Lower lobe of right lung (tissue), 2 donors: ENCODE measurements around the gene MAPRE2. TPM values are rescaled to one million over a fixed set of nuclear protein-coding genes. Genes with fewer than 3 reads are reported as not detected.
A peak's percentile ranks its signal among the peaks of the same experiment; 100 is the strongest.

ENCODE experiments used
- ATAC-seq, 2 donors: fragments of 200-7000 bp; cut with Tn5 transposase; one replicate each; pipeline ENCODE4 v1.9.1; 2020 to 2022; ENCODE audit warnings: mild to moderate bottlenecking in 2 of 2, moderate library complexity in 2 of 2
- DNase-seq: peaks from one replicate; pipeline ENCODE4 v3.0.0-alpha.2; 2020
- H3K27ac ChIP-seq: fragments of 200-600 bp; one replicate; pipeline ENCODE4 v1.8.0; 2022
- H3K27me3 ChIP-seq: fragments of 200-600 bp; one replicate; pipeline ENCODE4 v1.8.0; 2022; ENCODE audit warnings: low read depth
- H3K36me3 ChIP-seq: fragments of 200-600 bp; one replicate; pipeline ENCODE4 v1.8.0; 2022; ENCODE audit warnings: mild to moderate bottlenecking
- H3K4me1 ChIP-seq: fragments of 200-600 bp; one replicate; pipeline ENCODE4 v1.8.0; 2022
- H3K4me3 ChIP-seq: fragments of 200-600 bp; one replicate; pipeline ENCODE4 v1.8.0; 2022; ENCODE audit warnings: mild to moderate bottlenecking
- H3K9me3 ChIP-seq: fragments of 200-600 bp; one replicate; pipeline ENCODE4 v1.8.0; 2022
- CTCF ChIP-seq: fragments of 200-600 bp; IDR thresholded peaks from one replicate; pipeline ENCODE4 v1.8.0; 2022; ENCODE audit warnings: antibody characterized with exemption, mild to moderate bottlenecking
- intact Hi-C: fragments of 100-400 bp; cut with DNase I; formaldehyde crosslinking; loops from one replicate; pipeline ENCODE4 v1.11.0; 2022
- total RNA-seq: library from RNA; stranded (reverse); fragmentation: NEBNext Ultra II Directional; extraction: Animal tissue kit (Norgen Biotek cat#: 25700); gene quantifications from one replicate; pipeline ENCODE4 v1.2.1, GENCODE V29; 2021
- donor health status: DM: no; HTN: yes; CAD: no; lungs with severe emphysema.

MAPRE2 gene
- total RNA-seq, 1 donor from 2014 or later: 33.8 TPM

- H3K36me3 ChIP-seq: no peaks in the 10 kb centered on the region
- no peak for TF ChIP-seq CTCF
- no peaks in the 10 kb centered on the region for H3K4me1 ChIP-seq
- no peak overlapping the region for H3K4me3 ChIP-seq
- H3K27ac ChIP-seq: no peak overlapping the region
- no peaks in the 10 kb centered on the region for H3K9me3 ChIP-seq
- ATAC-seq (no peak), DNase-seq (no peak)
- intact Hi-C loops: no loop called here
- no peaks in the 10 kb centered on the region for H3K27me3 ChIP-seq
Observed at GRCh38 chr18:34999756-35000289, 41.4 kb upstream of the MAPRE2 start.

DNA sequence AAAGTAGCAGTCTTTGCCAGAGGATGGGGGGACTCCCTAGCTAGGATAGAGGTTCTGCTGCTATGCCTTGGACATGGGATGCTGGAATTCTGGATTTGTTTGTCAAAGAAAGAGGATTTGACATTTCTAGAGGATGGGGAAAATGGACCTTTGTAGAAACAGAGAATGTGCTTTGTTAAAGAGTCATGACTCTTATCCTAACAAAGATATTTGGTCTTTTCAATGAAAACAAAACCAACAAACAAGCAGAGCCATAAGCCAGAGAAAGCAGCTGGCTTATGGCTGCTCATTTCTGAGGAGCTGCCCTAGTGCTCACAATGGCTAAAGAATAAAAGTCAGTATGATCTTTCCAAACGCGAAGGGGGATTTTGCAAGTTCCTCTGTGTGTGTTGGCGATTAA lies 40.8 kb upstream of the MAPRE2 start:
- Histone ChIP-seq H3K4me1 (no peaks in the 10 kb centered on the region), H3K36me3 (no peaks in the 10 kb centered on the region), H3K4me3 (no peak overlapping the region), H3K27me3 (no peaks in the 10 kb centered on the region), H3K9me3 (no peaks in the 10 kb centered on the region), H3K27ac (no peak overlapping the region)
- intact Hi-C loops: no loop called here
- no peak for ATAC-seq
- no peak for DNase-seq
- TF ChIP-seq CTCF: no peak

GRCh38 chr18:35002120-35002519 lies 39.1 kb upstream of the MAPRE2 start:
- intact Hi-C loops: no loop called here
- no peak for DNase-seq
- no peak for ATAC-seq

DNA sequence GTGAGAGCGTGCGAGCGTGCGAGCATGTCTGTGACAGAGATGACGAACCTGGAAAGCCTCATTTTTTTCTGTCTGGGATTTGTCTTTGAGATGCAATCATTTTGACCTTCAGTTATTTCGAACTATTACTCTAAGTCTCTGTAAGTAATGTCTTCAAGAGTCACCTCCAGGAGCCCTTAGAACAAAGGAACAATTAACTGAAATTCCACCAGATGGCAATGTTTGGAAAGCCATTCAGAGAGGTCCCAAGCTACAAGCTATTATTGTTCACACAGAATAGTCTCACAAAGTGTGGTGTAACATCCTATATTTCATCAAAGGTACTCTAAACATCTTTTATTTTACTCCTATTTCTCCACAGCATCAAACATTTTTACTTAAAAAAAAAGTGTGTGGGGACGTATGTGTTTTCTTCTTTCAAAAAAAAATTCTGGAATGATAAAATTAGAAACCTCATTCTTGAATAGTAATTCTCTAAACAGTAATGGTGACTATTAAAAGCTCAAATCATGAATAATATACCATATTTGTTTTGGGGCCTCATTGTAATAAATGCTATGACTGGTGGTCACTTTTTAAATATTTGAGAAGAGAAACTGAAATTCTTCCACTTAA lies 35.1 kb upstream of the MAPRE2 start:
- no peaks in the 10 kb centered on the region for H3K36me3 ChIP-seq
- no peak overlapping the region for H3K4me3 ChIP-seq
- H3K27ac ChIP-seq: no peak overlapping the region
- intact Hi-C loops: loop anchor here (5.0 kb wide), 1 partner anchor 136 kb away; no protein-coding TSS in a partner anchor
- DNase-seq: no peak
- H3K27me3 ChIP-seq: no peaks in the 10 kb centered on the region
- peak; percentile 64 for TF ChIP-seq CTCF
- no peaks in the 10 kb centered on the region for H3K9me3 ChIP-seq
- no peaks in the 10 kb centered on the region for H3K4me1 ChIP-seq
- peak; percentile 84 to 94 for ATAC-seq

More at GRCh38 chr18:35002120-35002519, 39.1 kb upstream of the MAPRE2 start:
- Histone ChIP-seq H3K4me1 (no peaks in the 10 kb centered on the region), H3K4me3 (no peak overlapping the region), H3K27ac (no peak overlapping the region), H3K9me3 (no peaks in the 10 kb centered on the region), H3K36me3 (no peaks in the 10 kb centered on the region), H3K27me3 (no peaks in the 10 kb centered on the region)
- TF ChIP-seq CTCF: no peak

DNA sequence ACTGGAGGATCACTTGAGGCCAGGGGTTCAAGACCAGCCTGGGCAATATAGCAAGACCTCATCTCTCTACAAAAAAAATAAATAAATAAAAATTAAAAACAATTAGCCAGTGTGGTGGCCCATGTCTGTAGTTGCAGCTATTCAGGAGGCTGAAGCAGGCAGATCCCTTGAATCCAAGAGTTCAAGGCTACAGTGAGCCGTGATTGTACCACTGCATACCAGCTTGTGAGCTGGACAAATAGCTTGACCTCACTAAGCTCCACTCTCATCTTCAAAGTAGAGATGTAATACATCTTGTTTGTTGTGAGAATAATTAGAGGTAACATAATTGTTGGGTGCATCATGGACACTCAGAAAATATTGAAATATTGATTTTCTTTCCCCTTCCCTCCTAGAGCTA lies 31.1 kb upstream of the MAPRE2 start:
- no peaks in the 10 kb centered on the region for H3K36me3 ChIP-seq

More for the DNA sequence above, 31.1 kb upstream of the MAPRE2 start:
- no peak overlapping the region for H3K27ac ChIP-seq
- ATAC-seq (no peak), DNase-seq (no peak)
- intact Hi-C loops: no loop called here
- no peak for TF ChIP-seq CTCF
- no peaks in the 10 kb centered on the region for H3K4me1 ChIP-seq
- H3K9me3 ChIP-seq: no peaks in the 10 kb centered on the region
- H3K4me3 ChIP-seq: no peak overlapping the region
- H3K27me3 ChIP-seq: no peaks in the 10 kb centered on the region
